ENCODE data around the gene LRRC8D. TPM values are rescaled to one million over a fixed set of nuclear protein-coding genes. Genes with fewer than 3 reads are reported as not detected.
A peak's percentile ranks its signal among the peaks of the same experiment; 100 is the strongest.

LRRC8D gene
- total RNA-seq, 2 donors from 2014 or later, result 8.5 to 49.6 TPM

- Histone ChIP-seq H3K4me1 (replicated peaks) (no peaks in the 10 kb centered on the region), H3K27ac (no peak overlapping the region), H3K4me3 (no peak overlapping the region), H3K27me3 (replicated peaks; ENCODE audit: insufficient read depth) (no peaks in the 10 kb centered on the region), H3K36me3 (no peaks in the 10 kb centered on the region), H3K9me3 (no peaks in the 10 kb centered on the region)
- TF ChIP-seq POLR2AphosphoS5 (IDR thresholded peaks at IDR 0.05), result no peak
- no peak for TF ChIP-seq POLR2A (IDR thresholded peaks at IDR 0.05)
- no peak for TF ChIP-seq CTCF (IDR thresholded peaks at IDR 0.05)
- 83% methylated on average over 7 of the region's 7 CpGs for WGBS
- DNase-seq (ENCODE audit: low spot score), result no peak
- intact Hi-C loops (cut with DNase I), result no loop called here
Measured at GRCh38 chr1:89800718-89801117, 20.1 kb upstream of the LRRC8D start.

- intact Hi-C loops (cut with DNase I), result no loop called here
- no peaks in the 10 kb centered on the region for H3K4me1 ChIP-seq (replicated peaks)
- DNase-seq (ENCODE audit: low spot score), result no peak
Measured at GRCh38 chr1:89802051-89802450, 18.8 kb upstream of the LRRC8D start.

GRCh38 chr1:89802841-89803240 is 18.0 kb upstream of the LRRC8D start:
- Histone ChIP-seq H3K27me3 (replicated peaks; ENCODE audit: insufficient read depth) (no peaks in the 10 kb centered on the region), H3K9me3 (no peaks in the 10 kb centered on the region), H3K4me1 (replicated peaks) (no peaks in the 10 kb centered on the region), H3K27ac (no peak overlapping the region), H3K4me3 (no peak overlapping the region), H3K36me3 (no peaks in the 10 kb centered on the region)
- no peak for TF ChIP-seq CTCF (IDR thresholded peaks at IDR 0.05)
- TF ChIP-seq POLR2A (IDR thresholded peaks at IDR 0.05), result no peak
- TF ChIP-seq POLR2AphosphoS5 (IDR thresholded peaks at IDR 0.05), result no peak
- intact Hi-C loops (cut with DNase I), result no loop called here
- 74% methylated on average over 2 of the region's 2 CpGs for WGBS
- DNase-seq (ENCODE audit: low spot score), result no peak

More at GRCh38 chr1:89802051-89802450, 18.8 kb upstream of the LRRC8D start:
- Histone ChIP-seq H3K27ac (no peak overlapping the region), H3K9me3 (no peaks in the 10 kb centered on the region), H3K27me3 (replicated peaks; ENCODE audit: insufficient read depth) (no peaks in the 10 kb centered on the region), H3K36me3 (no peaks in the 10 kb centered on the region), H3K4me3 (no peak overlapping the region)
- 51% methylated on average over 2 of the region's 2 CpGs for WGBS
- TF ChIP-seq POLR2AphosphoS5 (IDR thresholded peaks at IDR 0.05) (no peak), POLR2A (IDR thresholded peaks at IDR 0.05) (no peak), CTCF (IDR thresholded peaks at IDR 0.05) (no peak)

- Histone ChIP-seq H3K27me3 (replicated peaks; ENCODE audit: insufficient read depth) (no peaks in the 10 kb centered on the region), H3K36me3 (no peaks in the 10 kb centered on the region), H3K4me3 (no peak overlapping the region), H3K4me1 (replicated peaks) (no peaks in the 10 kb centered on the region), H3K27ac (no peak overlapping the region), H3K9me3 (no peaks in the 10 kb centered on the region)
- TF ChIP-seq POLR2A (IDR thresholded peaks at IDR 0.05), result no peak
- peak; percentile 38 to 82 (median 78) for TF ChIP-seq CTCF (IDR thresholded peaks at IDR 0.05)
- peak; percentile 31 for TF ChIP-seq POLR2AphosphoS5 (IDR thresholded peaks at IDR 0.05)
- WGBS, result under 1% methylated on average over 4 of the region's 4 CpGs
- peak; percentile 80 for DNase-seq (ENCODE audit: low spot score)
- intact Hi-C loops (cut with DNase I), result loop anchor here (2.0 kb wide), 1 partner anchor 182 kb away; no protein-coding TSS in a partner anchor
Measured at GRCh38 chr1:89804642-89805237, 16.1 kb upstream of the LRRC8D start.

GRCh38 chr1:89806616-89807015 is 14.2 kb upstream of the LRRC8D start:
- intact Hi-C loops (cut with DNase I), result no loop called here
- 91% methylated on average over 3 of the region's 3 CpGs for WGBS

More at GRCh38 chr1:89806616-89807015, 14.2 kb upstream of the LRRC8D start:
- Histone ChIP-seq H3K9me3 (no peaks in the 10 kb centered on the region), H3K4me3 (no peak overlapping the region), H3K4me1 (replicated peaks) (no peaks in the 10 kb centered on the region), H3K27me3 (replicated peaks; ENCODE audit: insufficient read depth) (no peaks in the 10 kb centered on the region), H3K36me3 (no peaks in the 10 kb centered on the region), H3K27ac (no peak overlapping the region)
- no peak for DNase-seq (ENCODE audit: low spot score)
- TF ChIP-seq POLR2A (IDR thresholded peaks at IDR 0.05) (no peak), POLR2AphosphoS5 (IDR thresholded peaks at IDR 0.05) (no peak), CTCF (IDR thresholded peaks at IDR 0.05) (no peak)
